HG02884 (cell line): Measurements from ENCODE around the gene WDR93.
"Not testable (repeated sequence)": the region's sequence is repeated elsewhere in the genome, so short reads cannot be mapped to it uniquely, and the experiment has no call there.

Source experiments
- ATAC-seq: cut with Tn5 transposase; IDR thresholded peaks from one replicate; pipeline ENCODE4 v1.9.1; 2021; ENCODE audit warnings: mild to moderate bottlenecking, moderate library complexity; ENCODE audit not compliant: unreplicated experiment

WDR93 gene

GRCh38 chr15:89766357-89767311 is 76.0 kb downstream of the WDR93 start:
- ATAC-seq = no peak

DNA sequence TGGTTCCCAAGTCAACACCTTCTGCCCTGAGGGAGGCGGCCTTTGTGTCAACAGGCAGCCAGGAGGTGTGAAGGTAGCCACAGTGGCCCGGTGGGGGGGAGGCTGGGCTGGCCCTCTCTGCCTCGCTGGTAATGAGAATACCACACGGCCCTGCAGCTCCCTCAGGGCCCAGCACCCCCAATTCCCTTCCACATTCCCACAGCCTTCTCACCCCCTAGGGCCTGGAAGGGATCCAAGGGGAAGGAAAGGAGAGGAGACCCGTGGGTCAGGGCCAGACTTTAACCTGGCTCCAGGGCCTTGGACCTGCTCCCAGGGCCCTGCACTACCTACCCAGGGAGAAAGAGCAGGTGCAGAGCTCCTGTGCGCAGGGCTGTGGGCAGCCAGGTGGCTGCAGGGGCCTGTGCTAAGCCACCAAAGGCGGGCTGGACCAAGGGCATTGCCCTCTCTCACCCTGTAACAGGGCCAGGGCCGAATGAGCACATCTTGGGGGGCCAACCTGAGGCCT is 76.9 kb downstream of the WDR93 start:
- ATAC-seq = no peak

- no peak for ATAC-seq
Measured at GRCh38 chr15:89768071-89768500, 77.5 kb downstream of the WDR93 start.

- no peak for ATAC-seq
Measured at GRCh38 chr15:89769366-89769765, 78.8 kb downstream of the WDR93 start.

- ATAC-seq = no peak
Measured at GRCh38 chr15:89770041-89770440, 79.4 kb downstream of the WDR93 start.

GRCh38 chr15:89772932-89773583 is 82.4 kb downstream of the WDR93 start:
- no peak for ATAC-seq

- no peak for ATAC-seq
Measured at GRCh38 chr15:89774492-89774891, 83.9 kb downstream of the WDR93 start.

DNA sequence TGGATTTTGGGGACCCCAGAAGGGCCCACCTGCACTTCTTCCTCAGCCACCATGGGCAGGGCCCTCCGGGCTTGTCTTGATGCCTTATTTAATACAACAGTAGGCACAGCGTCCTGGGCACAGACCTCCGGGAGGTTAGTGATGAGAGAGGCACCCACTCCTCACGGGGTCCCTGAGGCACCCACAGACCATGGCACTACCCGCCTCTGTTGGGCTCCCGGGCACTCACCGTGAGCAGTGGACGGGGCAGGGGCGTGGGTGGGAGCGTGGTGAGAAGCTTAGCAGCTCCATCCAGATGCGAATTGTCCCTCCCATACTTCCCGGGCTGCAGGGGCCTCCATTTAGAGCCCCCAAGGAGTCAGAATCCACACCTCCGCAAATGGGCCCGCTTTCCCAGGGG is 85.2 kb downstream of the WDR93 start:
- no peak for ATAC-seq

DNA sequence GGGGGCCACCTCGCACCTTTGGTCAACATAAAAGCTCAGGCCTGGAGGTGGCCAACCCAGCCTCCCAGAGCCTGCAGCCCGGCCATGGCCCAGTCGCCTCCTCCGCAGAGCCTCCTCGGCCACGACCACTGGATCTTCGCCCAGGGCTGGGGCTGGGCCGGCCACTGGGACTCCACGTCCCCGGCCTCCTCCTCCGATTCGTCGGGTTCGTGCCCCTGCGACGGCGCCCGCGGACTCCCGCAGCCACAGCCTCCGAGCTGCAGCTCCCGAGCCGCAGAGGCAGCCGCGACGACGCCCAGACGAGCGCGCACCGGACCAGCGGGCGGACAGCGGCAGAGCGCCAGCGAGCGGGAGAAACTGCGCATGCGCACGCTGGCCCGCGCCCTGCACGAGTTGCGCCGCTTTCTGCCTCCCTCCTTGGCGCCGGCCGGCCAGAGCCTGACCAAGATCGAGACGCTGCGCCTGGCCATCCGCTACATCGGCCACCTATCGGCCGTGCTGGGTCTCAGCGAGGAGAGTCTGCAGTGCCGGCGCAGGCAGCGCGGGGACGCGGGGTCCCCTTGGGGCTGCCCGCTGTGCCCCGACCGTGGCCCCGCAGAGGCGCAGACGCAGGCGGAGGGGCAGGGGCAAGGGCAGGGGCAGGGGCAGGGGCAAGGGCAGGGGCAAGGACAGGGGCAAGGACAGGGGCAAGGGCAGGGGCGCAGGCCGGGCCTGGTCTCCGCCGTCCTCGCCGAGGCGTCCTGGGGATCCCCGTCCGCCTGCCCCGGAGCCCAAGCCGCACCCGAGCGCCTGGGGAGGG is 85.9 kb downstream of the WDR93 start, which contains the start of gene MESP2:
Gene MESP2, plus strand, starts transcription at position 59 of the 799 bp plus-strand sequence. Its CDS starts 26 bp downstream, at position 85.
- no peak for ATAC-seq

GRCh38 chr15:89777073-89777751 is 86.6 kb downstream of the WDR93 start:
- no peak for ATAC-seq

GRCh38 chr15:89777782-89778380 is 87.3 kb downstream of the WDR93 start:
- ATAC-seq = no peak

DNA sequence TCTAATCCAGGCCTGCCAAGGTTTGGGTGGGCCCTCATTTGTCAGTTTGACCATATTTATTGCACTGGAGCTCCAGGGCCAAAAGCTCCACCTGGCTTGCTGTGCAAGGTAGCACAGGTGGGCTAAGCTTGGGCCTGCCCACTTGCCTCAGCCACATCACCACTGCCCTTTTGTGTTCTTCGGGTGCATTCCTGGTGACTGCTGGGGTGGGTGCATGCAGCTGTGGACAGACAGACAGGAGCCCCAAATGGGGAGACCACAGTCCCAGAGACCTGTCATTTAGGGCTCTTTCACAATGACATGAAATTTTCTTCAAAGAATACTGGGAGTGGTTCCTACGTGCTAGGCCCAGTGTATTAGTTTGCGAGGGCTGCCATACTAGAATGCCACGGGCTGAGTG is 88.2 kb downstream of the WDR93 start:
- no peak for ATAC-seq

- no peak for ATAC-seq
Measured at GRCh38 chr15:89780601-89781000, 90.0 kb downstream of the WDR93 start.

DNA sequence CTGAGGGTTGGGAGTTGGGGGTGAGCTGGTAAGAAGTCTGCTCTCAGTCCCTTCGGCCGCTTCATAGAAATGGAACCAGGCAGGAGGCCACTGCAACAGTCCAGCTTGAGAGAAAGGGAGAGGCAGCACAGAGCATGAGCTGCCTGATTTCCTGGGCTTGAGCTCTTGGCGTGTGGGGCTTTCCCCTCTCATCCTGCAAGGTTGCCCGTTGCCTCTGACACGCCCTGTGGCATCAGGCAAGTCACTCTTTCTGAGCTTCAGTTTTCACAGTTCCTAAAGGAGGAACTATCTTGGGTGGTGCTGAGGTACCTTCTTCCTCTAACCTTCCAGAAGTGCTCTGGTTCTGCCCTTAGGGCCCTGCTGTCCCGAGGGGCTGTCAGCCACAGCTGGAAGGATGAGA is 90.4 kb downstream of the WDR93 start:
- ATAC-seq = no peak

DNA sequence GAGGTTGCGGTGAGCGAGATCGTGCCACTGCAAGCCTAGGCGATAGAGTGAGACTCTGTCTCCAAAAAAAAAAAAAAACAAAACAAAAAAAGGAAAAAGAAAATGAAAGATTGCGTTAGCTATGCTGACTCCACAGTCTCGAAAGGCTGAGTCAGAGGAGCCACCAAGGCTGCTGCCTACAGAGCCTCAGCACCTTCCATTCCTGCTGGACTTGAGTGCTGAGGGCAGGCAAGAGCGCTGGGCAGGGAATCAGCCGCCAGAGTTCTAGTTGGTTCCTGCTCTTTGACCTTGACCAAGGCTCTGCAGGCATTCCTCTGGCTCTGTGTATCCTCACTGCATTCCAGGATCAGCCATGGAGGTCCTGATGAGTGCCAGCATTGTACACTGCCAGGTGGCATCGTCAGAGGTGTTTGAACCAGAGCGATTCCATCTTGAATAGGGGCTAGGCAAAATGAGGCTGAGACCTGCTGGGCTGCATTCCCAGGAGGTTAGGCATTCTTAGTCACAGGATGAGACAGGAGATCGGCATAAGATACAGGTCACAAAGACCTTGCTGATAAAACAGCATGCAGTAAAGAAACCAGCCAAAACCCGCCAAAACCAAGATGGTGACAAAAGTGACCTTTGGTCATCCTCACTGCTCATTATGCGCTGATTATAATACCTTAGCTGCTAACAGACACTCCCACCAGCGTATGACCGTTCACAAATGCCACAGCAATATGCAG is 91.4 kb downstream of the WDR93 start:
- ATAC-seq = no peak

DNA sequence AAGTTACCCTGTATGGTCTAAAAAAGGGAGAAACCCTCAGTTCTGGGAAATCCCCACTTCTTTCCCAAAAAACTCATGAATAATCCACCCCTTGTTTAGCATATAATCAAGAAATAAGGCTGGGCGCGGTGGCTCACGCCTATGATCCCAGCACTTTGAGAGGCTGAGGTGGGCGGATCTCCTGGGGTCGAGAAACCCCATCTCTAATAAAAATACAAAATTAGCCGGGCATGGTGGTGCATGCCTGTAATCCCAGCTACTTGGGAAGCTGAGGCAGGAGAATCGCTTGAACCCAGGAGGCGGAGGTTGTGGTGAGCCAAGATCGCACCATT is 92.0 kb downstream of the WDR93 start:
- not testable (repeated sequence) for ATAC-seq

DNA sequence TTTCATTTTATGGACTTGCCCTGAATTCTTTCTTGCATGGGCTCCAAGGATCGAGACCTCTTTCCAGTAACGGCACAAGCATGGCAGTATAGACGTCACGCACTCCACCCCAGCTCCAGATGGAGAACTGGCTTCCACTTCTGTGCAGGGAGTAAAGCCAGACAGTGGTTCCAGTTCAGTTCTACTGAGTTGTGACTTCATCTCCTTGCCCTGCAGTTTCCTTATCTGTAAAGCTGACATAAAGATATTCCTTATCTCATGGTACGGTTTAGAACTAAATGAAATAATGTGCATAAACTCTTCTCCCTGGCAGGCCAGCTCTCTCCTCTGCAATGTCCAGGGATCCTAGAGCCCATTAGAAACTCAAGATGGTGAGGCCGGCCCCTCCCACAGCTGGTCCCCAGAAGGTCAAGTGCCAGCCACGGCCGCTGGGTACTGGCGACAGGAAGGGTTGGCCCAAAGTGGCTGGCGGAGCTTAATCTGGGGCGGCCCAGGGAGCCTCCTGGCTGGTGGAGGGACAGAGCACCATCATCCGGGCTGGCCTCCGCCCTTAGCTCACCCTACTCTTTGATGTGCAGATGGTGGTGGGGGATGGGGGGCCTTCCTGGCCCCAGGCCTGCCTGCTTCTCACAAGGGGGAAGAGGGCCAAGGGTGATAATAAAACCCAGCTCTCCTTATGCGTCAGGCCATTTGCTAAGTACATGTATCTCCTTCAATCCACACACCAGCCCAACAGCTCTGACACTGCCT is 92.7 kb downstream of the WDR93 start:
- no peak for ATAC-seq

DNA sequence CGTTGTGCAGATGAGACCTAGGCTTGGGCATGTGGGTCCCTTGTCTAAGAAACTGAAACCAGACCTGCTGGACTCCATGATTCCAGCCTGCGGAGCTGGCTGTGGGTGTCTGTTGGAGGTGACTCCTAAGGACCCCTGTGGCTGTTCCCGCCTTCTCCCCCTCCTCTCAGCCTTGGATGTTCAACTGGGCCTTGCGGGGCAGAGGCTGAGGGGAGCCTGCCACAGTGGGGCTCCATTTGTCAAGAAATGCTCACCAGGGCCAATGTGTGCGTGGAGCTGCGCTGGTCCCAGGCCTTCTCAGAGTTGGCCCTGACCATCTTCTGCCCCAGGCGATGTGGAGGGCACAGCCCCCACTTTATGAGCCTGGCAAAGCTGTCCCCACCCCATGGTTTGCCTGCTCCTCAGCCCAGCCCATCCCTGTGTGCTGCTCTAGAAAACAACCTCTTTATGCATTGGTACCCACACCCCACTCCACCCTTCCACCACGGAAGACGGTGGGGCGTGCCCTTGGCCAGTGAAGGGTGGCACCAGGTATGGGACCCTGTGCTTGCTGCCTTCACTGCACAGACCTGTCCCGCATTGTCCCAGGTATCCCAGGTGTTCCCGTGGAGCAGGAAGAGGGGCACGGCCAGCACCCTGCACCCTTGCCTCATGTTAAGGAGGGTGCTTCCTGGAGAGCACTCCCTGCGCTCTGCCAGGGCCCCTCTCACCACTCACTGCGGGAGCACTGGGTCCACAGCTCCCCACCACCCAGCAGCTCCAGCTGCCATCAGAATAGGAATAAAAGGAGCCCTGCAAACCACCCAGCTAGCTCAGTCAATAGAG is 93.5 kb downstream of the WDR93 start:
- no peak for ATAC-seq
